ENCODE data around the gene SLCO1A2. TPM values are rescaled to one million over a fixed set of nuclear protein-coding genes. Genes with fewer than 3 reads are reported as not detected.

The SLCO1A2 gene
- polyA plus RNA-seq, 1 donor (not counting 4 experiments of a cell fraction or from before 2014, with no cell fraction given), result not detected

- no peak overlapping the region for H2AFZ ChIP-seq (ENCODE audit: control insufficient read depth, low read length)
- no peaks in the 10 kb centered on the region for H3K4me1 ChIP-seq (ENCODE audit: control insufficient read depth, extremely low read depth, insufficient read depth, low read length)
- no peak overlapping the region for H3K4me2 ChIP-seq (ENCODE audit: control insufficient read depth, extremely low read depth, insufficient read depth, low read depth, low read length)
- dilution Hi-C loops (cut with MboI; ENCODE audit: extremely low pct_ligation_motif_present, low sequenced_read_pairs), result no loop called here
- H3K27me3 ChIP-seq (ENCODE audit: control insufficient read depth, extremely low read depth, insufficient read depth, low read length), result no peaks in the 10 kb centered on the region
- no peak overlapping the region for H3K4me3 ChIP-seq (ENCODE audit: control insufficient read depth in 2 of 3, extremely low read depth in 1 of 3, insufficient read depth in 2 of 3, low read depth in 1 of 3, low read length in 3 of 3)
- H3K36me3 ChIP-seq (ENCODE audit: control insufficient read depth in 2 of 2, extremely low read depth in 1 of 2, insufficient read depth in 2 of 2, low read length in 2 of 2), result no peaks in the 10 kb centered on the region
- FAIRE-seq (no peak), DNase-seq (ENCODE audit: low read depth, low spot score) (no peak)
- TF ChIP-seq, protein P1, sequence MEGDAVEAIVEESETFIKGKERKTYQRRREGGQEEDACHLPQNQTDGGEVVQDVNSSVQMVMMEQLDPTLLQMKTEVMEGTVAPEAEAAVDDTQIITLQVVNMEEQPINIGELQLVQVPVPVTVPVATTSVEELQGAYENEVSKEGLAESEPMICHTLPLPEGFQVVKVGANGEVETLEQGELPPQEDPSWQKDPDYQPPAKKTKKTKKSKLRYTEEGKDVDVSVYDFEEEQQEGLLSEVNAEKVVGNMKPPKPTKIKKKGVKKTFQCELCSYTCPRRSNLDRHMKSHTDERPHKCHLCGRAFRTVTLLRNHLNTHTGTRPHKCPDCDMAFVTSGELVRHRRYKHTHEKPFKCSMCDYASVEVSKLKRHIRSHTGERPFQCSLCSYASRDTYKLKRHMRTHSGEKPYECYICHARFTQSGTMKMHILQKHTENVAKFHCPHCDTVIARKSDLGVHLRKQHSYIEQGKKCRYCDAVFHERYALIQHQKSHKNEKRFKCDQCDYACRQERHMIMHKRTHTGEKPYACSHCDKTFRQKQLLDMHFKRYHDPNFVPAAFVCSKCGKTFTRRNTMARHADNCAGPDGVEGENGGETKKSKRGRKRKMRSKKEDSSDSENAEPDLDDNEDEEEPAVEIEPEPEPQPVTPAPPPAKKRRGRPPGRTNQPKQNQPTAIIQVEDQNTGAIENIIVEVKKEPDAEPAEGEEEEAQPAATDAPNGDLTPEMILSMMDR (optimal IDR thresholded peaks at IDR 0.05 in 1 of 3, IDR thresholded peaks at IDR 0.05 in 1 of 3, conservative IDR thresholded peaks at IDR 0.05 in 1 of 3; ENCODE audit: extremely low read depth in 1 of 3, insufficient read depth in 2 of 3, low read length in 3 of 3), result no peak
- TF ChIP-seq EZH2 (IDR thresholded peaks at IDR 0.05; ENCODE audit: low read length), result no peak
- H3K9ac ChIP-seq (ENCODE audit: control insufficient read depth, extremely low read depth, insufficient read depth, low read length), result no peak overlapping the region
- no peaks in the 10 kb centered on the region for H3K79me2 ChIP-seq (ENCODE audit: control insufficient read depth, insufficient read depth, low read length)
- H3K9me1 ChIP-seq (ENCODE audit: control insufficient read depth, extremely low read depth, insufficient read depth, low read length), result no peaks in the 10 kb centered on the region
- H4K20me1 ChIP-seq (ENCODE audit: control insufficient read depth, extremely low read depth, insufficient read depth, low read length), result no peaks in the 10 kb centered on the region
- no peak overlapping the region for H3K27ac ChIP-seq (ENCODE audit: control insufficient read depth, insufficient read depth, low read length)
- H3K9me3 ChIP-seq (ENCODE audit: control insufficient read depth, low read depth, low read length), result no peaks in the 10 kb centered on the region
Observed at GRCh38 chr12:21292111-21292510, 42.6 kb downstream of the SLCO1A2 start.

- H3K4me2 ChIP-seq (ENCODE audit: control insufficient read depth, extremely low read depth, insufficient read depth, low read depth, low read length), result no peak overlapping the region
- no peak overlapping the region for H3K4me3 ChIP-seq (ENCODE audit: control insufficient read depth in 2 of 3, extremely low read depth in 1 of 3, insufficient read depth in 2 of 3, low read depth in 1 of 3, low read length in 3 of 3)
- dilution Hi-C loops (cut with MboI; ENCODE audit: extremely low pct_ligation_motif_present, low sequenced_read_pairs), result no loop called here
- H3K27me3 ChIP-seq (ENCODE audit: control insufficient read depth, extremely low read depth, insufficient read depth, low read length), result no peaks in the 10 kb centered on the region
- H3K9ac ChIP-seq (ENCODE audit: control insufficient read depth, extremely low read depth, insufficient read depth, low read length), result no peak overlapping the region
- no peak overlapping the region for H3K27ac ChIP-seq (ENCODE audit: control insufficient read depth, insufficient read depth, low read length)
- H3K4me1 ChIP-seq (ENCODE audit: control insufficient read depth, extremely low read depth, insufficient read depth, low read length), result no peaks in the 10 kb centered on the region
- TF ChIP-seq EZH2 (IDR thresholded peaks at IDR 0.05; ENCODE audit: low read length), result no peak
- TF ChIP-seq, protein P1 (optimal IDR thresholded peaks at IDR 0.05 in 1 of 3, IDR thresholded peaks at IDR 0.05 in 1 of 3, conservative IDR thresholded peaks at IDR 0.05 in 1 of 3; ENCODE audit: extremely low read depth in 1 of 3, insufficient read depth in 2 of 3, low read length in 3 of 3), result no peak
- H3K79me2 ChIP-seq (ENCODE audit: control insufficient read depth, insufficient read depth, low read length), result no peaks in the 10 kb centered on the region
- H3K36me3 ChIP-seq (ENCODE audit: control insufficient read depth in 2 of 2, extremely low read depth in 1 of 2, insufficient read depth in 2 of 2, low read length in 2 of 2), result no peaks in the 10 kb centered on the region
- DNase-seq (ENCODE audit: low read depth, low spot score) (no peak), FAIRE-seq (no peak)
- H4K20me1 ChIP-seq (ENCODE audit: control insufficient read depth, extremely low read depth, insufficient read depth, low read length), result no peaks in the 10 kb centered on the region
- H3K9me3 ChIP-seq (ENCODE audit: control insufficient read depth, low read depth, low read length), result no peaks in the 10 kb centered on the region
- H2AFZ ChIP-seq (ENCODE audit: control insufficient read depth, low read length), result no peak overlapping the region
- no peaks in the 10 kb centered on the region for H3K9me1 ChIP-seq (ENCODE audit: control insufficient read depth, extremely low read depth, insufficient read depth, low read length)
Observed at GRCh38 chr12:21289698-21290097, 45.0 kb downstream of the SLCO1A2 start.

All from keratinocyte (primary cell).